HG02943 (cell line): ENCODE data around the gene GHRH.

Source experiments
- ATAC-seq: cut with Tn5 transposase; IDR thresholded peaks from one replicate; pipeline ENCODE4 v1.9.1; 2021; ENCODE audit warnings: mild to moderate bottlenecking, low read depth, moderate library complexity; ENCODE audit not compliant: unreplicated experiment

Gene GHRH

DNA sequence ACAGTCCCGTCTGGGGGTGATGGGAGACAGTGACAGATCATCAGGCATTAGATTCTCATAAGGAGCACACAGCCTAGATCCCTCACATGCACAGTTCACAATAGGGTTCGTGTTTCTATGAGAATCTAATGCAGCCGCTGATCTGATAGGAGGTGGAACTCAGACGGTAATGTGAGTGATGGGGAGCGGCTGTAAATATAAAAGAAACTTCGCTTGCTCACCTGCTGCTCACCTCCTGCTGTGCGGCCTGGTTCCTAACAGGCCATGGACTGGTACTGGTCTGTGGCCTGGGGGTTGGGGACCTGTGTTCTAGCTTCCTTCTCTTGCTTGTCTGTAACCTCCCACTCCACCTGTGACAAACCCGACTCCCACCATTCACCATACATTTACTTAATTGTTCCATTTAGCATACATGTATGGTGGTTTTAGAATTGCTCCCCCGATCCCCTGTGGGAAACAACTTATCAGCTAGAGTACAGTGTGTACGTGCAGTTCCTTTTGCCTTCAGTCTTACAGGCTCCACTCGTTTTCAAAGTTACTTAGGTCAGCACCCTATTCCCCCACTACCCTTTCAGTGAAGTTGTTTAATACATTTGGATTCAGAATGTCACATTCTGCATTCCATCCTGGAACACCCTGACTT lies 31.8 kb upstream of the GHRH start:
- ATAC-seq: no peak

DNA sequence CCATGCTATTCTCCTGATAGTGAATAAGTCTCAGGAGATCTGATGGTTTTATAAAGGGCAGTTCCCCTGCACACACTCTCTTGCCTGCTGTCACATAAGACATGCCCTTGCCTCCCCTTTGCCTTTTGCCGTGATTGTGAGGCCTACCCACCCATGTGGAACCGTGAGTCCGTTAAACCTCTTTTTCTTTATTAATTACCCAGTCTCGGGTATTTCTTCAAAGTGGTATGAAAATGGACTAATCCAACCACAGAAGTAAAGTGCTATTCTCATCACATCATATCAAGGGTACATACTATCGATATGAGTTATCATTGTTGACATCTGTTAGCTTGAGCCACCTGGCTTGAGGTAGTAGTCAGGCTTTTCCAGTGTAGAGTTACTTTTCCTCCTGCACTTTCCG lies 30.1 kb upstream of the GHRH start:
- no peak for ATAC-seq

DNA sequence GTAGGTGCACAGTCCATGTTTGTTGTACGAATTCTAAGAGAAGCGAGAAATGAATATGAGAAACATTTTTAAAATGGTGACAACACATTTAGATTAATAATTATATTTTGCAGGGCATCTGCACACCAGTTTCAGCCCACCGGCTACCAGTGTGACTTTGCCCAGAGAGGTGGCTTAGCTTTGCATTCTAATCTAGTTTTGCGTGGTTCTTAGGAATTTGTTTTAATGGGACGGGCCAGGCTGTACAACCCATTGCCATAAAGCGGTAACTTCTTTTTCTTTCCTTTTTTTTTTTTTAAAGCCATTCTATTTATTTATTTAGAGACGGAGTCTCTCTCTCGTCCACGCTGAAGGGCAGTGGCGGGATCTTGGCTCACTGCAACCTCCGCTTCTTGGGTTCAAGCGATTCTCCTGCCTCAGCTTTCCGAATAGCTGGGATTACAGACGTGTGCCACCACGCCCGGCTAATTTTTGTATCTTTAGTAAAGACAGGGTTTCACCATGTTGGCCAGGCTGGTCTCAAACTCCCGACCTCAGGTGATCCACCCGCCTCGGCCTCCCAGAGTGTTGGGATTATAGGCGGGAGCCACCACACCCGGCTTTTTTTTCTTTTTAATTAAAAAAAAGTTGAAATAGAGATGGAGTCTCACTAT lies 28.7 kb upstream of the GHRH start:
- ATAC-seq: no peak

DNA sequence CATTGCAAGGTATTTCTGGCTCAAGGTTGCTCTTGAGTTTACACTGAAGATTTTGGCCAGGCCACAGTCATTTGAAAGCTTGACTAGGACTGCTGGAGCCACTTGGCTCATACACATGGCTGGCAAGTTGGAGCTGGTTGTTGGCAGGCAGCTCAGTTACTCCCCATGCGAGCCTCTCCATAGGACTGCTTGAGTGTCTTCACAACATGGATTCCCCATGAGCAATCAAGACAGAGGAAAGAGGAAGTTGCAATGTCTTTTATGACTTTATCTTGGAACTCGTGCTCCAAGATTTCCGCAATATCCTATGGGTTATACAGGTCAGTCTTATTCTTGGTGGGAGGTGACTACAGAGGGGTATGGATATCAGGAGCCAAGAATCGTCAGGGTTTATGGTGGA lies 26.5 kb upstream of the GHRH start:
- ATAC-seq: no peak

- no peak for ATAC-seq
Observed at GRCh38 chr20:37285664-37286374, 24.2 kb upstream of the GHRH start.

- ATAC-seq: no peak
Observed at GRCh38 chr20:37284691-37285161, 23.1 kb upstream of the GHRH start.

DNA sequence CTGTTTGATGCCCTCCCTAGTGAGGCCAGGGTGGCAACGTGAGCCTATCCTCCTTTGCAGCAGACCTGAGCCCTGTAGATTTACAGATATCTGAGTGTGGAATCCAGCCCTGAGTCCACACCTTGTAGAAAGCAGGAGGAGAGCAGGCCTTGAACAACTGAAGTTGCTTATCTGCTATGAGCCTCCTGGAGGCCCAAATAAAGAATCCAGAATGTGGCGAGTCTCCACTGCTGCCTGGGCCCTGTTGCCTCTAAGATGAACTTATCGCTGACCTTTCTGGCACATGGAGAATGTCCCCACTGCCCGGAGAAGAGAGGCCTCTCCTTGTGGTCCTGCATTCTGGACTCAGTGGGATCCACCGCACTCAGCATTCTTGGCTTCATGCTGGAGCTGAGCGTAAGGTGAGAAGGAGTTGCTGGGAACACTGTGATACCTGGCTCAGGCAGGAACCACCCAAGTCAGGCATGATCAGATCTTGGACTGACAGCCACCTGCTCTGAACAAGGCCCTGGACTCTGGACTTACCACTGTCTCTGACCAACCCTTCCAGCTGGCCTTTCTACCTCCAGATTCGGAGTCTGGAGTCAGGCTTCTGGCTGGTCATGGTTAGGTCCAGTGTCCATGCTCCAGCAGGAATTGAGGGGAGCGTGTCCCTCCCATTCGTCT lies 22.0 kb upstream of the GHRH start:
- no peak for ATAC-seq

DNA sequence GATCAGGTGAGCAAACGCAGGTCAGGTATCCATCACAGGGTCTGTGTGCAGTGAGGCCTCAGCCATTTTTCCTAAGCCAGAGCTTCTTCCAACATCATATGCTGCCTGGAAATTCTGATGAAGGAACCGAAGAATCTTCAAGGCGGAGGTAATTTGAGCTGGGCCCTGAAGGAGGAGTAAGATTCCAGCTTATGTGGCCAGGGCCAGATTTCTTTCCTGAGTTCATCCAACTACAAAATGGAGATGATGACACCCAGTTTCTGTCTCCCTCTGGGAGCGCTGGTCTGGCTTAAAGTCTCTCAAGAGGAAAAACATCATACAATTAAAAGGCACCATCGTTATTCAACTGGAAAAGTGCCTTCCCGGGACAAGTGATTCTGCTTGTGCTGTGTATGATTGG lies 20.9 kb upstream of the GHRH start:
- no peak for ATAC-seq

GRCh38 chr20:37280403-37280802 lies 18.8 kb upstream of the GHRH start:
- ATAC-seq: no peak

DNA sequence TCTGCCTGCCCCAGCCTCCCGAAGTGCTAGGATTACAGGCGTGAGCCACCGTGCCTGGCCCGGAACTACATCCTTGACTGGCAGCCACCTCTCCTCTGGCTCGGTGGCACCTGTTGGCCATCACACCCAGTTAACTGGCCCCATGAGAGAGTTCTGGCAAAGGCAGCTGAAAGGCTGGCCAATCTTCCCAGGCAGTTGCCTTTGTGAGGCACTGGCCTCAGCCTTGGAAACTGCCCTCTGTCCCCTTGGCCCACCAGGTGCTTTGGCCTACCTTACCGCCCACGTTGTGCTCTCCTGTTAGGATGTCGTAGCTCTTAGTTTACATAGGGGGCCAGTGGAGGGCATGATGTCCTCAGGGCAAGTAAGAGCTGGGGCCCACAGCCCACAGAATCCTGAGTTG lies 18.2 kb upstream of the GHRH start:
- ATAC-seq: no peak

- ATAC-seq: no peak
Observed at GRCh38 chr20:37278966-37279590, 17.5 kb upstream of the GHRH start.

- ATAC-seq: no peak
Observed at GRCh38 chr20:37277253-37277593, 15.6 kb upstream of the GHRH start.

- peak; percentile 66 for ATAC-seq
Observed at GRCh38 chr20:37276494-37277252, 15.1 kb upstream of the GHRH start.

GRCh38 chr20:37274851-37275524 lies 13.4 kb upstream of the GHRH start:
- no peak for ATAC-seq

DNA sequence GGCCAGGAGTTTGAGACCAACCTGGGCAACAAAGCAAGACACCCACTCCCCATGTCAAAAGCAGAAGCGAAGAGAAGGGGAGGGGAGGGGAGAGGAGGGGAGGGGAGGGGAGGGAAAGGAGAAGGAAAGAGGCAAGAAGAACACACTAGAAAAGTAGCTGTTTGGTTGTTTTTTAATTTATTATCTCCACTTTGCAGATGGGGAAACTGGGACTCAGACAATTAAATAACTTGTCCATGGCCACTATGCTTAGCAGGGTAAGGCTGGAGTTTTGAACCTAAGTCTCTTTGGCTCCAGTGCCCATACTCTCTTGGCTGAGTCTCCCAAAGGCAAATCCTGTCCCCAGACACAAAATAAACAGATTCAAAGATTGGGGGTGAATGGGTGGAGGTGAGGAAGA lies 12.4 kb upstream of the GHRH start:
- no peak for ATAC-seq

GRCh38 chr20:37271421-37271768 lies 9.8 kb upstream of the GHRH start:
- ATAC-seq: no peak

- no peak for ATAC-seq
Observed at GRCh38 chr20:37270576-37271420, 9.2 kb upstream of the GHRH start.

- ATAC-seq: no peak
Observed at GRCh38 chr20:37267667-37268313, 6.2 kb upstream of the GHRH start.
